SK-N-SH (cell line): Measurements from ENCODE around the gene UBE2U. TPM values are rescaled to one million over a fixed set of nuclear protein-coding genes. Genes with fewer than 3 reads are reported as not detected.

Experiments
- CTCF ChIA-PET: fragments of 300-600, 350-600 bp; formaldehyde crosslinking; extraction: SDS; loops from one replicate; lab custom pipeline; 2021; lab: Yijun Ruan, JAX
- POLR2A ChIA-PET: fragments of 350-600 bp; sonication (Branson Sonifier 250); formaldehyde crosslinking; extraction: SDS; loops from one replicate; lab custom pipeline; 2020; ENCODE audit warnings: antibody characterized with exemption, inconsistent platforms; lab: Yijun Ruan, JAX
- DNase-seq: peaks from one replicate; pipeline ENCODE4 v3.0.0; 2012
- H2AFZ ChIP-seq: fragments of 200-600 bp; sonication (generic); 2 replicates; pipeline ENCODE4 v1.8.1; 2016; ENCODE audit warnings: antibody characterized with exemption, mild to moderate bottlenecking, low read depth
- H3F3A ChIP-seq: fragments of 200-600 bp; sonication (generic); replicated peaks from 2 replicates; pipeline ENCODE3; 2016; ENCODE audit warnings: antibody characterized with exemption, mild to moderate bottlenecking; ENCODE audit not compliant: insufficient read depth
- H3K27ac ChIP-seq, 2 experiments: fragments of 200-500 bp in 1 of 2; fragments of 200-600 bp in 1 of 2; sonication (Bioruptor generic) in 1 of 2; sonication (generic), shearing (Covaris generic) in 1 of 2; 2 replicates each; pipeline versions ENCODE4 v1.5.1 to v1.6.1; 2014 to 2016; ENCODE audit warnings: low read depth in 2 of 2, inconsistent platforms in 1 of 2, low read length in 1 of 2, mild to moderate bottlenecking in 1 of 2, mixed read lengths in 1 of 2
- H3K27me3 ChIP-seq: fragments of 200-600 bp; sonication (generic), shearing (Covaris generic); 2 replicates; pipeline ENCODE4 v1.6.1; 2016; ENCODE audit warnings: mixed run types; ENCODE audit not compliant: insufficient read depth
- H3K36me3 ChIP-seq, 2 experiments: fragments of 200-500 bp in 1 of 2; fragments of 200-600 bp in 1 of 2; sonication (Bioruptor generic) in 1 of 2; sonication (generic) in 1 of 2; replicated peaks in 1 of 2; 2 replicates each; pipeline versions ENCODE3 to v1.5.1; 2014 to 2016; ENCODE audit warnings: low read length in 1 of 2, mild to moderate bottlenecking in 1 of 2; ENCODE audit not compliant: insufficient read depth in 2 of 2, control insufficient read depth in 1 of 2
- H3K4me1 ChIP-seq, 2 experiments: fragments of 200-500 bp in 1 of 2; fragments of 200-600 bp in 1 of 2; sonication (Bioruptor generic) in 1 of 2; sonication (generic), shearing (Covaris generic) in 1 of 2; 2 replicates each; pipeline versions ENCODE4 v1.5.1 to v1.6.1; 2014 to 2016; ENCODE audit warnings: low read depth in 1 of 2, low read length in 1 of 2, mixed run types in 1 of 2; ENCODE audit not compliant: insufficient read depth in 2 of 2, control insufficient read depth in 1 of 2
- H3K4me2 ChIP-seq: fragments of 200-600 bp; sonication (generic), shearing (Covaris generic); 2 replicates; pipeline ENCODE4 v1.6.1; 2017; ENCODE audit warnings: mixed run types
- H3K4me3 ChIP-seq, 2 experiments: fragments of 200-500 bp in 1 of 2; fragments of 200-600 bp in 1 of 2; sonication (Bioruptor generic) in 1 of 2; sonication (generic), shearing (Covaris generic) in 1 of 2; 2 replicates each; pipeline versions ENCODE4 v1.5.1 to v1.8.1; 2014 to 2016; ENCODE audit warnings: low read depth in 2 of 2, inconsistent platforms in 1 of 2, low read length in 1 of 2, mild to moderate bottlenecking in 1 of 2, mixed read lengths in 1 of 2, moderate library complexity in 1 of 2
- H3K79me2 ChIP-seq: fragments of 200-600 bp; sonication (generic); 2 replicates; pipeline ENCODE4 v1.8.1; 2017; ENCODE audit warnings: mild to moderate bottlenecking; ENCODE audit not compliant: insufficient read depth
- H3K9ac ChIP-seq: fragments of 200-600 bp; sonication (generic); 2 replicates; pipeline ENCODE4 v1.6.1; 2017; ENCODE audit warnings: mixed run types
- H3K9me2 ChIP-seq: fragments of 200-600 bp; sonication (generic); 2 replicates; pipeline ENCODE4 v1.6.1; 2017; ENCODE audit warnings: mixed run types
- H3K9me3 ChIP-seq: fragments of 200-600 bp; sonication (generic); 2 replicates; pipeline ENCODE4 v1.6.1; 2017; ENCODE audit warnings: mixed run types, mild to moderate bottlenecking, moderate library complexity
- H4K20me1 ChIP-seq: fragments of 200-600 bp; sonication (generic); 2 replicates; pipeline ENCODE4 v1.6.1; 2017; ENCODE audit warnings: mild to moderate bottlenecking, mixed run types; ENCODE audit not compliant: insufficient read depth
- ELF1 ChIP-seq: IDR thresholded peaks from 2 replicates; pipeline ENCODE4 v1.4.0; 2012
- EP300 ChIP-seq, 2 experiments: IDR thresholded peaks; 2 replicates each; pipeline versions ENCODE4 v1.4.0 to v1.6.1; 2012; ENCODE audit warnings: borderline replicate concordance in 1 of 2, low read depth in 1 of 2, low read length in 1 of 2
- FOSL2 ChIP-seq: IDR thresholded peaks from 2 replicates; pipeline ENCODE4 v1.4.0; 2012; ENCODE audit warnings: low read depth, mild to moderate bottlenecking, moderate library complexity, borderline replicate concordance
- GATA2 ChIP-seq: sonication (generic); formaldehyde crosslinking; IDR thresholded peaks from 2 replicates; pipeline ENCODE4 v1.5.0; 2020; ENCODE audit warnings: mild to moderate bottlenecking, missing genetic modification reagents
- JUND ChIP-seq: IDR thresholded peaks from 2 replicates; pipeline ENCODE4 v1.4.0; 2012
- MXI1 ChIP-seq: IDR thresholded peaks from 2 replicates; pipeline ENCODE4 v1.6.1; 2012; ENCODE audit warnings: mild to moderate bottlenecking, low read depth, low read length, improper control_type of control experiment
- NRF1 ChIP-seq: IDR thresholded peaks from 2 replicates; pipeline ENCODE4 v1.6.1; 2012; ENCODE audit warnings: low read depth, mild to moderate bottlenecking, low read length
- RAD21 ChIP-seq: IDR thresholded peaks from 2 replicates; pipeline ENCODE4 v1.6.1; 2012; ENCODE audit warnings: mild to moderate bottlenecking, low read length
- RCOR1 ChIP-seq: fragments of 150-350 bp; IDR thresholded peaks from 2 replicates; pipeline ENCODE4 v1.6.1; 2017; ENCODE audit warnings: antibody characterized with exemption, low read length
- REST ChIP-seq: IDR thresholded peaks from 2 replicates; pipeline ENCODE4 v1.6.1; 2012; ENCODE audit warnings: mild to moderate bottlenecking, low read depth, low read length, moderate library complexity
- SIN3A ChIP-seq: IDR thresholded peaks from 2 replicates; pipeline ENCODE4 v1.6.1; 2012; ENCODE audit warnings: low read depth, mild to moderate bottlenecking, low read length, moderate library complexity, borderline replicate concordance
- SMC3 ChIP-seq: IDR thresholded peaks from 2 replicates; pipeline ENCODE4 v1.6.1; 2012; ENCODE audit warnings: low read depth, low read length, improper control_type of control experiment
- TCF12 ChIP-seq: IDR thresholded peaks from 2 replicates; pipeline ENCODE4 v1.4.0; 2012
- USF2 ChIP-seq: fragments of 150-350 bp; IDR thresholded peaks from 2 replicates; pipeline ENCODE4 v1.6.1; 2017; ENCODE audit warnings: antibody characterized with exemption, low read length, low read depth, borderline replicate concordance
- ZBTB33 ChIP-seq: IDR thresholded peaks from 2 replicates; pipeline ENCODE4 v1.4.0; 2012; ENCODE audit warnings: low read depth, borderline replicate concordance
- WGBS: methylation state at CpG from one replicate; pipeline ENCODE4 v1.1.6; 2017; ENCODE audit warnings: low lambda C conversion rate; 5-methylcytosine and 5-hydroxymethylcytosine counted together
- polyA plus RNA-seq, 3 experiments: library from polyadenylated mRNA; depleted of rRNA; stranded (reverse); fragments of >200 nt; gene quantifications; 2 replicates each; pipeline ENCODE4 v1.2.3, GENCODE V29; 2012
- TF ChIP-seq, protein P1 (sequence below): IDR thresholded peaks from 2 replicates; pipeline ENCODE4; 2012
- TF ChIP-seq, protein P2 (sequence below): fragments of 150-350 bp; IDR thresholded peaks from 2 replicates; pipeline ENCODE4 v1.6.1; 2016; ENCODE audit warnings: mild to moderate bottlenecking, low read depth, low read length
- TF ChIP-seq, protein P3 (sequence below): IDR thresholded peaks from 2 replicates; pipeline ENCODE4 v1.4.0; 2012; ENCODE audit warnings: low read depth
- TF ChIP-seq, protein P4 (sequence below): fragments of 200-600 bp; sonication (generic); IDR thresholded peaks from 2 replicates; pipeline ENCODE4 v1.6.1; 2017; ENCODE audit warnings: antibody characterized with exemption, mild to moderate bottlenecking, moderate library complexity
- TF ChIP-seq, protein P5 (sequence below): IDR thresholded peaks from 2 replicates; pipeline ENCODE4 v1.4.0; 2012; ENCODE audit warnings: low read depth, borderline replicate concordance

Gene UBE2U
- polyA plus RNA-seq, 1 of the 3 experiments (the other 2 are of a cell fraction) = not detected

DNA sequence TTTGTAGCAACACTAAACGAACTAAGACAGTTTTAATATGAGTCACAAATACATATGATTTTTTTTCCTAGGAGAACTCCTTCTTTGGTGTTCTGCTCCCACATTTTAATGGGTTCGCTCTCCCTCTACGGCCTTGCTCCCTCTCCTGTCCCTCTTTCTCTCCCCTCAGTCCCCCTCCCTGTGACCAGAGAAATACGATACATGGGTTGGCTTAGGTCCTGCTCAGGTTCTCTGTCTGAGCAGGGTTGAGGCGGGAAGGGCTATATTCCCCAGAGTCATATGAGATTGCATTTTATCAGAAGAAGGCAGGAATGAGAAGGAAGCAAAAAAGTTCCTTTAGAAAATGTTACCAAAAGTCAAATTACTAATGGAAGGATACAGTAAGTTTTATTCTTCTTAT, 44.6 kb downstream of the UBE2U start:
- Histone ChIP-seq H3K4me1 (peaks cover 9 to 17% of the 10 kb centered on the region in 2 experiments; a peak in 3 of 4 replicates), H2AFZ (no peak overlapping the region), H3K79me2 (no peaks in the 10 kb centered on the region), H3K36me3 (no peaks in the 10 kb centered on the region), H3K9me3 (no peaks in the 10 kb centered on the region), H3K9me2 (no peaks in the 10 kb centered on the region), H4K20me1 (no peaks in the 10 kb centered on the region), H3F3A (no peaks in the 10 kb centered on the region), H3K27ac (no peak overlapping the region), H3K27me3 (peaks cover 4% of the 10 kb centered on the region; the same call in 1 of the 2 replicates), H3K4me2 (no peak overlapping the region), H3K4me3 (no peak overlapping the region), H3K9ac (no peak overlapping the region)
- 78% methylated on average over 5 of the region's 5 CpGs for WGBS
- ChIA-PET POLR2A (no interaction called here), CTCF (interaction anchor here (1.0 to 4.6 kb wide), 8 partner anchors 85 to 631 kb away, joined by 3 to 61 read pairs (median 5); partner anchors contain the start of gene ROR1)
- TF ChIP-seq, protein P1, sequence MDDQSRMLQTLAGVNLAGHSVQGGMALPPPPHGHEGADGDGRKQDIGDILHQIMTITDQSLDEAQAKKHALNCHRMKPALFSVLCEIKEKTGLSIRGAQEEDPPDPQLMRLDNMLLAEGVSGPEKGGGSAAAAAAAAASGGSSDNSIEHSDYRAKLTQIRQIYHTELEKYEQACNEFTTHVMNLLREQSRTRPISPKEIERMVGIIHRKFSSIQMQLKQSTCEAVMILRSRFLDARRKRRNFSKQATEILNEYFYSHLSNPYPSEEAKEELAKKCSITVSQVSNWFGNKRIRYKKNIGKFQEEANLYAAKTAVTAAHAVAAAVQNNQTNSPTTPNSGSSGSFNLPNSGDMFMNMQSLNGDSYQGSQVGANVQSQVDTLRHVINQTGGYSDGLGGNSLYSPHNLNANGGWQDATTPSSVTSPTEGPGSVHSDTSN = no peak
- no peak for TF ChIP-seq SMC3
- no peak for TF ChIP-seq GATA2 (CRISPR knock-in tag)
- TF ChIP-seq JUND = no peak
- TF ChIP-seq, protein P2, sequence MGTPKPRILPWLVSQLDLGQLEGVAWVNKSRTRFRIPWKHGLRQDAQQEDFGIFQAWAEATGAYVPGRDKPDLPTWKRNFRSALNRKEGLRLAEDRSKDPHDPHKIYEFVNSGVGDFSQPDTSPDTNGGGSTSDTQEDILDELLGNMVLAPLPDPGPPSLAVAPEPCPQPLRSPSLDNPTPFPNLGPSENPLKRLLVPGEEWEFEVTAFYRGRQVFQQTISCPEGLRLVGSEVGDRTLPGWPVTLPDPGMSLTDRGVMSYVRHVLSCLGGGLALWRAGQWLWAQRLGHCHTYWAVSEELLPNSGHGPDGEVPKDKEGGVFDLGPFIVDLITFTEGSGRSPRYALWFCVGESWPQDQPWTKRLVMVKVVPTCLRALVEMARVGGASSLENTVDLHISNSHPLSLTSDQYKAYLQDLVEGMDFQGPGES = no peak
- no peak for TF ChIP-seq ZBTB33
- TF ChIP-seq REST = no peak
- TF ChIP-seq EP300 (IDR thresholded peaks at IDR 0.05; ENCODE audit: borderline replicate concordance in 1 of 2, low read depth in 1 of 2, low read length in 1 of 2) = no peak
- TF ChIP-seq RAD21 = no peak
- no peak for TF ChIP-seq RCOR1
- no peak for TF ChIP-seq SIN3A
- TF ChIP-seq, protein P3, sequence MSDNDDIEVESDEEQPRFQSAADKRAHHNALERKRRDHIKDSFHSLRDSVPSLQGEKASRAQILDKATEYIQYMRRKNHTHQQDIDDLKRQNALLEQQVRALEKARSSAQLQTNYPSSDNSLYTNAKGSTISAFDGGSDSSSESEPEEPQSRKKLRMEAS = no peak
- TF ChIP-seq, protein P4, sequence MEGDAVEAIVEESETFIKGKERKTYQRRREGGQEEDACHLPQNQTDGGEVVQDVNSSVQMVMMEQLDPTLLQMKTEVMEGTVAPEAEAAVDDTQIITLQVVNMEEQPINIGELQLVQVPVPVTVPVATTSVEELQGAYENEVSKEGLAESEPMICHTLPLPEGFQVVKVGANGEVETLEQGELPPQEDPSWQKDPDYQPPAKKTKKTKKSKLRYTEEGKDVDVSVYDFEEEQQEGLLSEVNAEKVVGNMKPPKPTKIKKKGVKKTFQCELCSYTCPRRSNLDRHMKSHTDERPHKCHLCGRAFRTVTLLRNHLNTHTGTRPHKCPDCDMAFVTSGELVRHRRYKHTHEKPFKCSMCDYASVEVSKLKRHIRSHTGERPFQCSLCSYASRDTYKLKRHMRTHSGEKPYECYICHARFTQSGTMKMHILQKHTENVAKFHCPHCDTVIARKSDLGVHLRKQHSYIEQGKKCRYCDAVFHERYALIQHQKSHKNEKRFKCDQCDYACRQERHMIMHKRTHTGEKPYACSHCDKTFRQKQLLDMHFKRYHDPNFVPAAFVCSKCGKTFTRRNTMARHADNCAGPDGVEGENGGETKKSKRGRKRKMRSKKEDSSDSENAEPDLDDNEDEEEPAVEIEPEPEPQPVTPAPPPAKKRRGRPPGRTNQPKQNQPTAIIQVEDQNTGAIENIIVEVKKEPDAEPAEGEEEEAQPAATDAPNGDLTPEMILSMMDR = no peak
- TF ChIP-seq FOSL2 = no peak
- TF ChIP-seq TCF12 = no peak
- no peak for TF ChIP-seq USF2
- TF ChIP-seq, protein P5, sequence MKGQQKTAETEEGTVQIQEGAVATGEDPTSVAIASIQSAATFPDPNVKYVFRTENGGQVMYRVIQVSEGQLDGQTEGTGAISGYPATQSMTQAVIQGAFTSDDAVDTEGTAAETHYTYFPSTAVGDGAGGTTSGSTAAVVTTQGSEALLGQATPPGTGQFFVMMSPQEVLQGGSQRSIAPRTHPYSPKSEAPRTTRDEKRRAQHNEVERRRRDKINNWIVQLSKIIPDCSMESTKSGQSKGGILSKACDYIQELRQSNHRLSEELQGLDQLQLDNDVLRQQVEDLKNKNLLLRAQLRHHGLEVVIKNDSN = no peak
- TF ChIP-seq MXI1 = no peak
- no peak for TF ChIP-seq ELF1
- no peak for TF ChIP-seq NRF1
- DNase-seq = no peak
